ENCODE measurements around the gene CNGA4. TPM values are rescaled to one million over a fixed set of nuclear protein-coding genes. Genes with fewer than 3 reads are reported as not detected.

The CNGA4 gene
- total RNA-seq, 2 donors from 2014 or later = not detected

- no peak within 1 kb of the TSS for H3K4me3 ChIP-seq
- H3K27ac ChIP-seq = no peak within 1 kb of the TSS
- H3K4me1 ChIP-seq (ENCODE audit: control insufficient read depth in 1 of 2, low read depth in 2 of 2) = no peaks in the 10 kb centered on the region
- no peak for DNase-seq (ENCODE audit: low spot score)
- no peak for TF ChIP-seq CTCF (IDR thresholded peaks at IDR 0.05)
- no peak for ATAC-seq (ENCODE audit: insufficient number of reproducible peaks, low FRiP score, low read depth)
- H3K36me3 ChIP-seq = no peaks in the 10 kb centered on the region
- H3K27me3 ChIP-seq (replicated peaks; ENCODE audit: insufficient read depth) = no peaks in the 10 kb centered on the region
- H3K9me3 ChIP-seq = no peaks in the 10 kb centered on the region
These were observed 39.6 kb upstream of the CNGA4 start, which contains the start of gene OR52W1 for GRCh38 chr11:6199174-6199810. Gene OR52W1 (plus strand): TSS chr11:6199224. CDS start chr11:6199224, 0 bp downstream.

- ATAC-seq (ENCODE audit: insufficient number of reproducible peaks, low FRiP score, low read depth) (no peak), DNase-seq (ENCODE audit: low spot score) (no peak)
- no peaks in the 10 kb centered on the region for H3K9me3 ChIP-seq
- no peak overlapping the region for H3K4me3 ChIP-seq
- H3K4me1 ChIP-seq (ENCODE audit: control insufficient read depth in 1 of 2, low read depth in 2 of 2) = no peaks in the 10 kb centered on the region
- no peak overlapping the region for H3K27ac ChIP-seq
- no peaks in the 10 kb centered on the region for H3K27me3 ChIP-seq (replicated peaks; ENCODE audit: insufficient read depth)
- TF ChIP-seq CTCF (IDR thresholded peaks at IDR 0.05) = no peak
- H3K36me3 ChIP-seq = no peaks in the 10 kb centered on the region
These were observed 37.9 kb upstream of the CNGA4 start for GRCh38 chr11:6200975-6201374.

GRCh38 chr11:6201481-6201880 lies 37.4 kb upstream of the CNGA4 start:
- DNase-seq (ENCODE audit: low spot score) (no peak), ATAC-seq (ENCODE audit: insufficient number of reproducible peaks, low FRiP score, low read depth) (no peak)
- no peak for TF ChIP-seq CTCF (IDR thresholded peaks at IDR 0.05)
- H3K4me3 ChIP-seq = no peak overlapping the region
- no peaks in the 10 kb centered on the region for H3K27me3 ChIP-seq (replicated peaks; ENCODE audit: insufficient read depth)
- H3K4me1 ChIP-seq (ENCODE audit: control insufficient read depth in 1 of 2, low read depth in 2 of 2) = no peaks in the 10 kb centered on the region
- H3K27ac ChIP-seq = no peak overlapping the region
- H3K36me3 ChIP-seq = no peaks in the 10 kb centered on the region
- no peaks in the 10 kb centered on the region for H3K9me3 ChIP-seq

- no peak for TF ChIP-seq CTCF (IDR thresholded peaks at IDR 0.05)
- H3K4me1 ChIP-seq (ENCODE audit: control insufficient read depth in 1 of 2, low read depth in 2 of 2) = no peaks in the 10 kb centered on the region
- DNase-seq (ENCODE audit: low spot score) = no peak
- H3K27ac ChIP-seq = no peak overlapping the region
- H3K27me3 ChIP-seq (replicated peaks; ENCODE audit: insufficient read depth) = no peaks in the 10 kb centered on the region
- H3K4me3 ChIP-seq = no peak overlapping the region
- H3K36me3 ChIP-seq = no peaks in the 10 kb centered on the region
- H3K9me3 ChIP-seq = no peaks in the 10 kb centered on the region
- ATAC-seq (ENCODE audit: insufficient number of reproducible peaks, low FRiP score, low read depth) = no peak
These were observed 36.8 kb upstream of the CNGA4 start for GRCh38 chr11:6202041-6202440.

GRCh38 chr11:6203327-6203726 lies 35.6 kb upstream of the CNGA4 start:
- ATAC-seq (ENCODE audit: insufficient number of reproducible peaks, low FRiP score, low read depth) (no peak), DNase-seq (ENCODE audit: low spot score) (no peak)
- H3K4me3 ChIP-seq = no peak overlapping the region
- H3K9me3 ChIP-seq = no peaks in the 10 kb centered on the region
- H3K27me3 ChIP-seq (replicated peaks; ENCODE audit: insufficient read depth) = no peaks in the 10 kb centered on the region
- peaks cover under 1% of the 10 kb centered on the region for H3K36me3 ChIP-seq
- TF ChIP-seq CTCF (IDR thresholded peaks at IDR 0.05) = no peak
- no peak overlapping the region for H3K27ac ChIP-seq
- H3K4me1 ChIP-seq (ENCODE audit: control insufficient read depth in 1 of 2, low read depth in 2 of 2) = no peaks in the 10 kb centered on the region
